Measurements from ENCODE around the gene GABRG2.

Gene GABRG2

DNA sequence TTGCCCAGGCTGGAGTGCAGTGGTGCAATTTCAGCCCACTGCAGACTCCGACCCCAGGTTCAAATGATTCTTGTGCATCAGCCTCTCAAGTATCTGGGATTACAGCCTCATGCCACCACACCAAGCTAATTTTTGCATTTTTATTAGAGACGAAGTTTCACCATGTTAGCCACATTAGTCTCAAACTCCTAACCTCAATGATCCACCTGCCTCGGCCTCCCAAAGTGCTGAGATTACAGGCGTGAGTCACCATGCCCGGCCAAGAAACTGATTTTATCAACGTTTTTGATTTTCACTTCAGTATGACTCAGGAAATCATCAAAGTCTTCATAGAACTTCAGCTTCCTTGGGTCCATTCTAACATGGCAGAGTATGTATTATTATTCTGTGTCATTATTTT, 125.4 kb downstream of the GABRG2 start:
- no peak for DNase-seq (ENCODE audit: low spot score)

DNA sequence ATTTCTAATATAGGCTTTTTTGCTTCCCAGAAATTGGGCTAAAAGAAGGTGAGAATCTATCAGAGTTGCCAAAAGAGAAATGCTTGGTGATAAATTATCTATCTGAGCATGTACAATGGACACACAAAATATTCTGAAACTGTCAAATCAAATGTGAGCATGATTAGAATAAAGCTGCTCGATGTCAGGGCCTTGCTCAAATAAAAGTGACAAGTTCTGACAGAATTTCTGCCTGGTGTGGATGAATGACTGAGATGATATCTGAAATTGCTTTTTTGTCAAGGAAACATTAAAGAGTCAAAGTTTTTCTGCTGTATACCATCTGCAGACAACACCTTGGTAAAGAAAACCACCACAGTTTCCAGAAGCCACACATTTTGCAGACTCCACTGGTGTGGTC, 128.8 kb downstream of the GABRG2 start:
- no peak for DNase-seq (ENCODE audit: low spot score)

GRCh38 chr5:162202285-162202880, 134.8 kb downstream of the GABRG2 start:
- DNase-seq (ENCODE audit: low spot score), result no peak
